Trophoblast cell (in vitro differentiated cells and primary cell): ENCODE data around the gene PRIM2.
A peak's percentile ranks its signal among the peaks of the same experiment; 100 is the strongest.

Experiments used
- DNase-seq, 2 donors: peaks; one replicate each; pipeline ENCODE4 v3.0.0-alpha.2; 2016
- H2AFZ ChIP-seq: 2 replicates; pipeline ENCODE4 v1.6.1; 2013; ENCODE audit warnings: low read length, moderate library complexity, mild to moderate bottlenecking; ENCODE audit not compliant: insufficient read depth, poor library complexity
- H2AK5ac ChIP-seq: 2 replicates; pipeline ENCODE4 v1.6.1; 2013; ENCODE audit warnings: mild to moderate bottlenecking, low read length
- H2BK120ac ChIP-seq: 2 replicates; pipeline ENCODE4 v1.6.1; 2013; ENCODE audit warnings: low read length, mild to moderate bottlenecking, moderate library complexity; ENCODE audit not compliant: insufficient read depth, poor library complexity
- H2BK12ac ChIP-seq: 2 replicates; pipeline ENCODE4 v1.6.1; 2013; ENCODE audit warnings: mild to moderate bottlenecking, low read length, moderate library complexity
- H2BK5ac ChIP-seq: 2 replicates; pipeline ENCODE4 v1.6.1; 2013; ENCODE audit warnings: low read length, low read depth, moderate library complexity, mild to moderate bottlenecking; ENCODE audit not compliant: poor library complexity
- H3K14ac ChIP-seq: 2 replicates; pipeline ENCODE4 v1.6.1; 2013; ENCODE audit warnings: mild to moderate bottlenecking, low read length
- H3K18ac ChIP-seq: 2 replicates; pipeline ENCODE4 v1.6.1; 2013; ENCODE audit warnings: mild to moderate bottlenecking, low read length
- H3K23ac ChIP-seq: 2 replicates; pipeline ENCODE4 v1.6.1; 2013; ENCODE audit warnings: low read length
- H3K27ac ChIP-seq: 2 replicates; pipeline ENCODE4 v1.5.1; 2013; ENCODE audit warnings: low read depth, mild to moderate bottlenecking, inconsistent platforms, low read length, moderate library complexity
- H3K27me3 ChIP-seq: 2 replicates; pipeline ENCODE4 v1.6.1; 2013; ENCODE audit warnings: inconsistent platforms, mild to moderate bottlenecking, low read length, moderate library complexity; ENCODE audit not compliant: insufficient read depth
- H3K36me3 ChIP-seq, 2 experiments: 1 replicate in 1 of 2; 2 replicates in 1 of 2; pipeline ENCODE4 v1.6.1; 2013; ENCODE audit warnings: low read length in 2 of 2, mild to moderate bottlenecking in 2 of 2, moderate library complexity in 1 of 2; ENCODE audit not compliant: insufficient read depth in 2 of 2, control insufficient read depth in 1 of 2
- H3K4ac ChIP-seq: 2 replicates; pipeline ENCODE4 v1.6.1; 2013; ENCODE audit warnings: low read depth, mild to moderate bottlenecking, low read length, moderate library complexity
- H3K4me1 ChIP-seq, 2 experiments: 1 replicate in 1 of 2; 2 replicates in 1 of 2; pipeline ENCODE4 v1.6.1; 2013; ENCODE audit warnings: low read length in 2 of 2, mild to moderate bottlenecking in 2 of 2, moderate library complexity in 1 of 2; ENCODE audit not compliant: insufficient read depth in 2 of 2, control insufficient read depth in 1 of 2
- H3K4me2 ChIP-seq: 2 replicates; pipeline ENCODE4 v1.6.1; 2013; ENCODE audit warnings: inconsistent platforms, mild to moderate bottlenecking, low read length, moderate library complexity
- H3K4me3 ChIP-seq: 2 replicates; pipeline ENCODE4 v1.5.1; 2013; ENCODE audit warnings: mild to moderate bottlenecking, low read depth, low read length, inconsistent platforms
- H3K79me1 ChIP-seq: one replicate; pipeline ENCODE4 v1.6.1; 2013; ENCODE audit warnings: low read length
- H3K79me2 ChIP-seq: 2 replicates; pipeline ENCODE4 v1.6.1; 2013; ENCODE audit warnings: low read length, mild to moderate bottlenecking; ENCODE audit not compliant: control insufficient read depth, insufficient read depth, poor library complexity
- H3K9ac ChIP-seq: 2 replicates; pipeline ENCODE4 v1.6.1; 2013; ENCODE audit warnings: mild to moderate bottlenecking, low read length
- H3K9me3 ChIP-seq: 2 replicates; pipeline ENCODE4 v1.6.1; 2013; ENCODE audit warnings: low read depth, mild to moderate bottlenecking, control low read depth, inconsistent platforms, low read length; ENCODE audit not compliant: insufficient read depth
- H4K12ac ChIP-seq: 2 replicates; pipeline ENCODE4 v1.6.1; 2013; ENCODE audit warnings: low read depth, mild to moderate bottlenecking, low read length, moderate library complexity
- H4K8ac ChIP-seq: 2 replicates; pipeline ENCODE4 v1.6.1; 2013; ENCODE audit warnings: low read depth, mild to moderate bottlenecking, low read length, moderate library complexity
- H4K91ac ChIP-seq: one replicate; pipeline ENCODE4 v1.6.1; 2013; ENCODE audit warnings: low read depth, mild to moderate bottlenecking, low read length, moderate library complexity
- WGBS: extraction: QIAGEN DNeasy Blood & Tissue Kit; methylation state at CpG from one replicate; pipeline ENCODE4 v1.1.7; 2013; ENCODE audit warnings: missing lambda C conversion rate; ENCODE audit not compliant: insufficient read length, insufficient coverage; ENCODE audit errors: extremely low coverage; 5-methylcytosine and 5-hydroxymethylcytosine counted together

The PRIM2 gene

DNA sequence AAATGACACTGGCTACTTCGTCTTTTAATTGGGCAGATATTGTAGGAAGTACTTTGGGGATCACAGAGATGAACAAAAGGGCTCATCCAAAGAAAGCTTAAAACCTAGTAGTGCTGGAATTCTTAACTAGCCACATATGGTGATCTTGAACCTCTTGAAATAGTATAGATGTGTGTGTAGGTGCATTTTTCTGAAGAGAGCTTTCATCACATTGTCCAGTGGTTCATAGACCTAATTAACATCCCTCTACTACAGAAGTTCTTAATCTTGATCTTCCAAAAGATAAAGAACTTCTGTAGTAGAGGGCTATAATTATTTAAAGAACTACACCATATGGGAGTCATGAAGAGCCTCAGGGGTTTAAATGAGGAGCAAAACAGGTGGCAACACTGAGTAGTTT, 2.3 kb upstream of the PRIM2 start:
- H3K14ac ChIP-seq = no peak overlapping the region
- no peak overlapping the region for H2BK120ac ChIP-seq
- H3K27me3 ChIP-seq = no peaks in the 10 kb centered on the region
- H3K9ac ChIP-seq = no peak overlapping the region
- no peak overlapping the region for H2BK12ac ChIP-seq
- H3K4ac ChIP-seq = no peak overlapping the region
- H4K8ac ChIP-seq = no peak overlapping the region
- peaks cover 2% of the 10 kb centered on the region in 2 experiments for H3K36me3 ChIP-seq
- no peak overlapping the region for H3K4me3 ChIP-seq
- H3K9me3 ChIP-seq = peaks cover 5% of the 10 kb centered on the region
- peaks cover 6% of the 10 kb centered on the region for H3K79me1 ChIP-seq
- no peaks in the 10 kb centered on the region for H3K4me1 ChIP-seq
- H3K23ac ChIP-seq = no peak overlapping the region
- WGBS = no CpG with 5 or more reads among the region's 1 CpG
- no peak overlapping the region for H3K18ac ChIP-seq
- H3K27ac ChIP-seq = no peak overlapping the region
- H4K91ac ChIP-seq = no peak overlapping the region
- no peak overlapping the region for H3K4me2 ChIP-seq
- no peak for DNase-seq
- no peak overlapping the region for H2AK5ac ChIP-seq
- peaks cover 4% of the 10 kb centered on the region for H3K79me2 ChIP-seq
- H4K12ac ChIP-seq = no peak overlapping the region
- H2BK5ac ChIP-seq = no peak overlapping the region
- no peak overlapping the region for H2AFZ ChIP-seq

DNA sequence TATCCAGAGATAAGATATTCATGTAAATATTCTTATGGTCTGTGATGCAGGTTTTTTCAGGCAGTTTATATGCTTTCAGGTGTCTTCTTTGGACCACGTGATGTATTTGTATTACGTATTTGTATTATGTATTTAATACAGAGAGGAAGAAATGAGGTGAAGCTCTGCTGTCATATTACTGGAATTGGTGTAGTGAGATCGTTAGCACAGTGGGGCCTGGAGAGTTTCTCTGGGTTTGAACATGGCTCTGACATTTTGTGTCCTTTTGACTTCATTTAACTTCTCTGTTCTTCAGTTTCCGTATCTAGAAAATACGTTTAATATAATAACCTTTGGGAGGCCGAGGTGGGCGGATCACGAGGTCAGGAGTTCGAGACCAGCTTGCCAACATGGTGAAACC, 1.6 kb upstream of the PRIM2 start:
- Histone ChIP-seq H3K18ac (no peak overlapping the region), H4K91ac (no peak overlapping the region), H3K79me2 (peaks cover 4% of the 10 kb centered on the region), H2BK5ac (no peak overlapping the region), H2BK12ac (no peak overlapping the region), H2BK120ac (no peak overlapping the region), H3K4me1 (no peaks in the 10 kb centered on the region), H3K27ac (no peak overlapping the region), H3K4me2 (no peak overlapping the region), H3K36me3 (peaks cover 2 to 5% of the 10 kb centered on the region in 2 experiments), H3K23ac (no peak overlapping the region), H4K12ac (no peak overlapping the region), H3K9me3 (peaks cover 5% of the 10 kb centered on the region), H4K8ac (no peak overlapping the region), H3K9ac (no peak overlapping the region), H2AK5ac (no peak overlapping the region), H3K79me1 (peaks cover 6% of the 10 kb centered on the region), H3K4ac (no peak overlapping the region), H3K14ac (no peak overlapping the region), H2AFZ (no peak overlapping the region), H3K4me3 (no peak overlapping the region), H3K27me3 (no peaks in the 10 kb centered on the region)
- WGBS = no CpG with 5 or more reads among the region's 9 CpGs
- no peak for DNase-seq

DNA sequence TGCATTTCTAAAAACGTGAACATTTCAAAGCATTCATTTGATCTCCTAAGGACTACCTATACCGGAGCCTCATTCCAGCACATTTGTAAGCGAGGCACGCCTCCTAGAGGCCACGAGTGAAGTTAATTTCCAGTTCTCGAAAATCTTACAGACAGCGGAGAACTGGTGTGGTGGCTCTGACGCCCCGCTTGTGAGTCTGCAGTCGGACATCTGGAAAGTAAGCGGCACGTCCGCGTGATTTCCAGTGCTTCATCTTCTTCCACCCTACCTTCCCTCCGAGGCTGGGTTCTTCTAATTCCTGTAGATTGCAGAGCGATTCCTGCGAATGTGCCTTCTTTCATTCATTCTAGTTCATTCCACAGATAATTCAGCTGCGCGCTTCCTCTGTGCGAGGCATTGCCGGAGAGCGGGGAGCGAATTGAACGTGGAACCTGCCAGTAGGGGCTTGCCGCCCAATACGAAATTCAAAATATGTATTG, 810 bp upstream of the PRIM2 start:
- DNase-seq = peak; percentile 92 to 98
- Histone ChIP-seq H3K79me2 (peaks cover 4% of the 10 kb centered on the region), H2BK12ac (no peak overlapping the region), H3K18ac (no peak overlapping the region), H3K27ac (peak overlapping the region; percentile 58), H3K36me3 (peaks cover 2 to 6% of the 10 kb centered on the region in 2 experiments), H3K23ac (no peak overlapping the region), H3K27me3 (no peaks in the 10 kb centered on the region), H4K8ac (no peak overlapping the region), H2BK120ac (no peak overlapping the region), H2AK5ac (no peak overlapping the region), H3K4me3 (peak overlapping the region; percentile 73), H2AFZ (peak overlapping the region; percentile 56), H3K4ac (no peak overlapping the region), H3K14ac (peak overlapping the region; percentile 24), H4K12ac (peak overlapping the region; percentile 35), H3K4me2 (peak overlapping the region; percentile 99), H2BK5ac (peak overlapping the region; percentile 61), H3K9ac (peak overlapping the region; percentile 83), H3K79me1 (peaks cover 6% of the 10 kb centered on the region), H4K91ac (peak overlapping the region; percentile 18), H3K4me1 (no peaks in the 10 kb centered on the region), H3K9me3 (no peaks in the 10 kb centered on the region)
- WGBS = no CpG with 5 or more reads among the region's 26 CpGs

DNA sequence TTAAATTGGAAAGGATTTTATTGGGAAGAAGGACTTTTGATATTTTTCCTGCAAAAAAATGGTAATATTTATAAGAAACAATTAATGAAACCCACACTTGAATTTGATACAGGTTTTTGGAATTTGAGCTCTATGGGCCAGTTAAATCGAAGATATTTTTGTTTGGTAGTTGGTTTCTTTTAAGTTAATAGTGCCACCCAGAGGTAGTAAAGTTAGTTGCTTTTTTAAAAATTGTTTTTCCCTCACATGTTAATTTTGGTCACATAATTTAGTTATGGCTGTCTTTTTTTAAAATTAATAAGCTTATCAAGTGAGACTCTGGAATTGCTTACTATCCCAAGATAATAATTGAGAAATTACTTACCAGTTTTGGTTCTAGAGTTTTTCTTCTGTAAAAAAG, 7.1 kb downstream of the PRIM2 start:
- DNase-seq = peak in 1 of 2 donors; percentile 46
- Histone ChIP-seq H4K8ac (no peak overlapping the region), H3K4me2 (no peak overlapping the region), H4K91ac (no peak overlapping the region), H3K4me1 (no peaks in the 10 kb centered on the region), H3K9ac (no peak overlapping the region), H3K23ac (no peak overlapping the region), H2BK12ac (no peak overlapping the region), H3K79me2 (no peaks in the 10 kb centered on the region), H2BK120ac (no peak overlapping the region), H3K36me3 (peaks cover 13 to 27% of the 10 kb centered on the region in 2 experiments), H3K4ac (no peak overlapping the region), H4K12ac (no peak overlapping the region), H3K9me3 (no peaks in the 10 kb centered on the region), H3K14ac (no peak overlapping the region), H2AK5ac (no peak overlapping the region), H2BK5ac (no peak overlapping the region), H3K4me3 (no peak overlapping the region), H3K18ac (no peak overlapping the region), H3K27me3 (no peaks in the 10 kb centered on the region), H2AFZ (no peak overlapping the region), H3K27ac (no peak overlapping the region), H3K79me1 (no peaks in the 10 kb centered on the region)
- no CpG with 5 or more reads among the region's 1 CpG for WGBS
